AG09319 (cell line): Measurements from ENCODE around the gene MYBBP1A.

ENCODE experiments used
- DNase-seq: peaks from one replicate; pipeline ENCODE4 v3.0.0-alpha.2; 2010; ENCODE audit warnings: low read depth; ENCODE audit errors: extremely low read depth
- CTCF ChIP-seq: IDR thresholded peaks from 2 replicates; pipeline ENCODE4 v1.5.1; 2011; ENCODE audit warnings: low read depth, mild to moderate bottlenecking, inconsistent platforms, low read length, moderate library complexity

The MYBBP1A gene

GRCh38 chr17:4541328-4542002 lies 13.7 kb downstream of the MYBBP1A start:
- TF ChIP-seq CTCF = no peak
- no peak for DNase-seq

- no peak for TF ChIP-seq CTCF
These were observed 14.4 kb downstream of the MYBBP1A start for GRCh38 chr17:4540687-4541327.

GRCh38 chr17:4540224-4540651 lies 14.9 kb downstream of the MYBBP1A start:
- DNase-seq = no peak
- no peak for TF ChIP-seq CTCF

More at GRCh38 chr17:4540687-4541327, 14.4 kb downstream of the MYBBP1A start:
- DNase-seq = no peak

- no peak for TF ChIP-seq CTCF
- no peak for DNase-seq
These were observed 15.5 kb downstream of the MYBBP1A start for GRCh38 chr17:4539576-4540223.

GRCh38 chr17:4539025-4539424 lies 16.2 kb downstream of the MYBBP1A start:
- DNase-seq = no peak
- TF ChIP-seq CTCF = no peak

- DNase-seq = no peak
- no peak for TF ChIP-seq CTCF
These were observed 16.8 kb downstream of the MYBBP1A start for GRCh38 chr17:4538236-4539002.
